ENCODE data around the gene WDR75. TPM values are rescaled to one million over a fixed set of nuclear protein-coding genes. Genes with fewer than 3 reads are reported as not detected.

Gene WDR75
- total RNA-seq, 2 experiments from 2014 or later, result 86.2 to 90.5 TPM

DNA sequence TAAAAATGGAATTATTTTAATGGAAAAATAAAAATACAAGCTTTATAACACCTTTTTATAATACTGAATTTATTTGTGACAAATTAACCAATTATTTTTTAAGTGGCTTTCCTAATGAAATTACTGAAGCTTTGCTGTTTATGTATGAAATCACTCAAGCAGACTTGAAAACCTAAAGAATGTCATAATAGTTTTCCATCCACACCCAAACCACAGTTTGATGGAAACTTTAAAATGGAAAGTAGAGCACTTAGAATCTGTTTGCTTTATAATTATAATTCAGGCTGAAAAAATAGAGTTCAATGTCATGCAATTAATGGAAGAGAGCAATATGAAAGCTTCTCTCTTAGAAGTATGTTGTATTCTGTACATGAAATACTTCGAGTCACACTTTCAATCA, 31.6 kb upstream of the WDR75 start:
- H3K27me3 Mint-ChIP-seq, result no peaks in the 10 kb centered on the region
- peak overlapping the region; percentile 16 for H3K27ac Mint-ChIP-seq
- H3K4me1 Mint-ChIP-seq (ENCODE audit: low read depth), result peaks cover 34% of the 10 kb centered on the region
- ChIA-PET CTCF (interaction anchor here (1.0 to 4.6 kb wide), 4 partner anchors 258 to 315 kb away, joined by 3 to 26 read pairs (median 10); no protein-coding TSS in a partner anchor), POLR2A (no interaction called here)
- no peak for DNase-seq
- H3K4me3 Mint-ChIP-seq, result no peak overlapping the region
- no peaks in the 10 kb centered on the region for H3K36me3 Mint-ChIP-seq (ENCODE audit: low read depth)
- no peak for ATAC-seq
- intact Hi-C loops (cut with micrococcal nuclease), result loop anchor here (5.0 kb wide), 3 partner anchors 122 to 877 kb away; no protein-coding TSS in a partner anchor
- H3K9me3 Mint-ChIP-seq, result no peaks in the 10 kb centered on the region
- TF ChIP-seq, protein P1, sequence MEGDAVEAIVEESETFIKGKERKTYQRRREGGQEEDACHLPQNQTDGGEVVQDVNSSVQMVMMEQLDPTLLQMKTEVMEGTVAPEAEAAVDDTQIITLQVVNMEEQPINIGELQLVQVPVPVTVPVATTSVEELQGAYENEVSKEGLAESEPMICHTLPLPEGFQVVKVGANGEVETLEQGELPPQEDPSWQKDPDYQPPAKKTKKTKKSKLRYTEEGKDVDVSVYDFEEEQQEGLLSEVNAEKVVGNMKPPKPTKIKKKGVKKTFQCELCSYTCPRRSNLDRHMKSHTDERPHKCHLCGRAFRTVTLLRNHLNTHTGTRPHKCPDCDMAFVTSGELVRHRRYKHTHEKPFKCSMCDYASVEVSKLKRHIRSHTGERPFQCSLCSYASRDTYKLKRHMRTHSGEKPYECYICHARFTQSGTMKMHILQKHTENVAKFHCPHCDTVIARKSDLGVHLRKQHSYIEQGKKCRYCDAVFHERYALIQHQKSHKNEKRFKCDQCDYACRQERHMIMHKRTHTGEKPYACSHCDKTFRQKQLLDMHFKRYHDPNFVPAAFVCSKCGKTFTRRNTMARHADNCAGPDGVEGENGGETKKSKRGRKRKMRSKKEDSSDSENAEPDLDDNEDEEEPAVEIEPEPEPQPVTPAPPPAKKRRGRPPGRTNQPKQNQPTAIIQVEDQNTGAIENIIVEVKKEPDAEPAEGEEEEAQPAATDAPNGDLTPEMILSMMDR (IDR thresholded peaks at IDR 0.05), result no peak

DNA sequence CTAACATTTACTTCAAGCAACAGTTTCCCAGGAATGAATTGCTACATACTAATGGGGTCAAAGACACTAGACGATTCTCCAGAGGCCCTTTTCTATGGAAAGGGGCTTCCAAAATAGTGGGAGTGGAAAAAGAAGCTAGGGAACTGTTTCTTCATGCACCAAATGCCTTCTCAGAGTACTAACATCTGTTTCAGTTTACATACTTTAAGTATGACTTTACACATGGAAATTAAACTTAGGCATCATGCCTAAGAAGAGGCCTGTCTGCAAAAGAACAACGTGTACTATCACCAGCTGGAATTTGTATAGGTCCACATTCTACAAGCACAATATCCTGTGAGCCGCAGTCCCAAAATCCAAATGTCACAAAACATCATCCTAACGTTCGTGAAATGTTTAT, 29.4 kb upstream of the WDR75 start:
- H3K36me3 Mint-ChIP-seq (ENCODE audit: low read depth), result no peaks in the 10 kb centered on the region
- ChIA-PET CTCF (interaction anchor here (0.8 to 3.6 kb wide), 20 partner anchors 8 to 1830 kb away, joined by 3 to 40 read pairs (median 4); no protein-coding TSS in a partner anchor), POLR2A (no interaction called here)
- no peak overlapping the region for H3K4me3 Mint-ChIP-seq
- H3K9me3 Mint-ChIP-seq, result no peaks in the 10 kb centered on the region
- H3K27me3 Mint-ChIP-seq, result no peaks in the 10 kb centered on the region
- H3K4me1 Mint-ChIP-seq (ENCODE audit: low read depth), result peaks cover 34% of the 10 kb centered on the region
- H3K27ac Mint-ChIP-seq, result no peak overlapping the region
- intact Hi-C loops (cut with micrococcal nuclease), result loop anchor here (2.0 to 5.0 kb wide), 5 partner anchors 53 to 880 kb away; no protein-coding TSS in a partner anchor
- TF ChIP-seq, protein P1 (IDR thresholded peaks at IDR 0.05), result no peak
- ATAC-seq (no peak), DNase-seq (no peak)

DNA sequence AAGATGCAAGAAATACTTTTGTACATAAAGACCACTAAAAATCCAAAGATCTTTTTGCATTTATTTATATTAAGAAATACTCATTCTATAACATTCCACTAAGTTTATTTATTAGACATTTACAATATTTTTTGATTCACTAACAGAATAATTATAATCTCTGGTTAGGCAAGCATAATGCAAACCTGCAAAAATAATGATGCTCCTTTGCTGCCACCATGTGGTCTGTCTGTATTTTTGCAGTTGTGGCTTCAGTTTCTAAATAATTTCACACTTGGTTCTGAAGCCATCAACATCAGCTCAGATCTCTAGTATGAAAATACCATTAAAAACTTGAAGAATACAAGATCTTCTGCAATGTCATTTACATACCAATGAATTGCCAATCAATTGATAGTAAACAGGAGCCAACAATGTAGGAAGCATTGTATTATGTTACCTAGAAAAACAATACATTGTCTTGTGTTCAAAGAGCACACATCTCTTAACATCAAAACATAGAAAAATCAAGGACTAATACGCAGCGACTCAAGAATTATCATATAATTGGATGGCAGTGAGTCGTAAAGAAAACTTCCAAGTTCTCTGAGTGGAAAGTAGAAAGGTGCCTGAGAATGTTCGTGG, 28.8 kb upstream of the WDR75 start:
- ATAC-seq (peak; percentile 65), DNase-seq (peak; percentile 42)
- H3K9me3 Mint-ChIP-seq, result no peaks in the 10 kb centered on the region
- no peak overlapping the region for H3K4me3 Mint-ChIP-seq
- POLR2A ChIA-PET, result no interaction called here
- intact Hi-C loops (cut with micrococcal nuclease), result loop anchor here (2.0 to 5.0 kb wide), 5 partner anchors 54 to 880 kb away; no protein-coding TSS in a partner anchor
- H3K4me1 Mint-ChIP-seq (ENCODE audit: low read depth), result peaks cover 30% of the 10 kb centered on the region
- no peaks in the 10 kb centered on the region for H3K36me3 Mint-ChIP-seq (ENCODE audit: low read depth)
- CTCF ChIA-PET, result interaction anchor here (0.6 to 3.6 kb wide), 30 partner anchors 9 to 1831 kb away, joined by 3 to 40 read pairs (median 4); no protein-coding TSS in a partner anchor
- no peak overlapping the region for H3K27ac Mint-ChIP-seq
- TF ChIP-seq, protein P1 (IDR thresholded peaks at IDR 0.05), result peak; percentile 92
- no peaks in the 10 kb centered on the region for H3K27me3 Mint-ChIP-seq

DNA sequence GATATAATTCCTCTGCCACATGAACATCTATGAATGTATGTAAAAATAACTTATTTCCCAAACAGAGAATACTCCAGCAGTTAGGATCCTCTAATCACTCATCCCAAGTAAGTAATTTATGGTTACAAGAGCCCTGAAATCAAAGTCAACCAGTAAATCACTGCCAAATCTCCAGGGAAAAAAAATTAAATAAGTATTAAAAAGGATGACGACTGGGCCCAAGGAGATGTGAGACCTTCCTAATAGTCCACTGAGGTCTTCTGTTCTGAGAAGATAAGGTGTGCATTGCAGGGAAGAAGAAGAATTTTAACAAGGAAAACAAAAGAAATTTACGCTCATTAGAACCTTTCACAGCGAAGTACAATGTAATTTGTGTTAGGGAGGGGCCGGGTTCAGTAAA, 28.0 kb upstream of the WDR75 start:
- no peaks in the 10 kb centered on the region for H3K9me3 Mint-ChIP-seq
- no peak for ATAC-seq

More for the DNA sequence above, 28.0 kb upstream of the WDR75 start:
- TF ChIP-seq, protein P1 (IDR thresholded peaks at IDR 0.05), result no peak
- no peaks in the 10 kb centered on the region for H3K27me3 Mint-ChIP-seq
- DNase-seq, result no peak
- ChIA-PET CTCF (interaction anchor here (0.8 to 3.6 kb wide), 10 partner anchors 9 to 319 kb away, joined by 3 to 40 read pairs (median 9); no protein-coding TSS in a partner anchor), POLR2A (no interaction called here)
- no peak overlapping the region for H3K4me3 Mint-ChIP-seq
- no peak overlapping the region for H3K27ac Mint-ChIP-seq
- intact Hi-C loops (cut with micrococcal nuclease), result loop anchor here (2.0 to 5.0 kb wide), 5 partner anchors 54 to 881 kb away; no protein-coding TSS in a partner anchor
- peaks cover 22% of the 10 kb centered on the region for H3K4me1 Mint-ChIP-seq (ENCODE audit: low read depth)
- no peaks in the 10 kb centered on the region for H3K36me3 Mint-ChIP-seq (ENCODE audit: low read depth)

Measured in activated CD8-positive, alpha-beta T cell treated with anti-CD3 and anti-CD28 coated beads for 36 hours (primary cell).